Pons (tissue), 1 donor: ENCODE results near the gene RAB37.

Source experiments
- DNase-seq: peaks from one replicate; pipeline ENCODE4 v3.0.0-alpha.2; 2016; ENCODE audit warnings: low spot score

RAB37 gene

GRCh38 chr17:74760404-74761105 is 23.5 kb downstream of the RAB37 start:
- peak; percentile 87 for DNase-seq

- DNase-seq: no peak
Observed at GRCh38 chr17:74761419-74761818, 24.4 kb downstream of the RAB37 start.

DNA sequence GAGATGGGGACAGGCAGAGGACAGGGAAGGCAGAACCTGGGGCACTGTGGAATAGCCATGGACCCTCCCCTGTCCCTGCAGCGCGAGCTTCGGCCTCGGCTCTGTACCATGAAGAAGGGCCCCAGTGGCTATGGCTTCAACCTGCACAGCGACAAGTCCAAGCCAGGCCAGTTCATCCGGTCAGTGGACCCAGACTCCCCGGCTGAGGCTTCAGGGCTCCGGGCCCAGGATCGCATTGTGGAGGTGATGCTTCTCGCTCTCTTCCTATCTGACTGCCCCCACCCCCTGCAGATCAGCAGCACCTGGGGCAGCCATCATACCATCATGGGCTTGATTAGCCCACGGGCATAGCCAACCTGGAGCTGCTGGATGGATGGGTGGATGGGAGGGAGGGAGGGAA is 24.9 kb downstream of the RAB37 start:
- no peak for DNase-seq

- DNase-seq: no peak
Observed at GRCh38 chr17:74763565-74764387, 26.7 kb downstream of the RAB37 start.

GRCh38 chr17:74764751-74765286 is 27.8 kb downstream of the RAB37 start:
- DNase-seq: no peak

- DNase-seq: no peak
Observed at GRCh38 chr17:74766413-74766812, 29.4 kb downstream of the RAB37 start.

- peak; percentile 96 for DNase-seq
Observed at GRCh38 chr17:74767111-74767516, 30.1 kb downstream of the RAB37 start.

DNA sequence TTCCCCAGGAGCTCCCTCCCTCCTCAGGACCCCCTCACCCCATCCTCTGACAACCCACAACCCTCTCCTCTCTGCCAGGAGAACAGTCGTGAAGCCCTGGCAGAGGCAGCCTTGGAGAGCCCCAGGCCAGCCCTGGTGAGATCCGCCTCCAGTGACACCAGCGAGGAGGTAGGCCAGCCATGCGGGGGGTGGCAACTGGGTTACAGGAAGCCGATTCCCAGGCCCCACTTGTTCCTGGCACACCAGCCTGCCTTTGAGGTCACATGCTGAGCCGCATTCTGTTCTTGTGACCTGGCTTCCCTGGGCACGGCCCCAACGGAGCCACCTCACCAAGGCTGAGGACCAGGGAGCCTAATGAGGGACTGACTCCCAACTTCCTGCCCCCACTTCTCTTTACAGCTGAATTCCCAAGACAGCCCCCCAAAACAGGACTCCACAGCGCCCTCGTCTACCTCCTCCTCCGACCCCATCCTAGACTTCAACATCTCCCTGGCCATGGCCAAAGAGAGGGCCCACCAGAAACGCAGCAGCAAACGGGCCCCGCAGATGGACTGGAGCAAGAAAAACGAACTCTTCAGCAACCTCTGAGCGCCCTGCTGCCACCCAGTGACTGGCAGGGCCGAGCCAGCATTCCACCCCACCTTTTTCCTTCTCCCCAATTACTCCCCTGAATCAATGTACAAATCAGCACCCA is 31.2 kb downstream of the RAB37 start:
- DNase-seq: no peak

GRCh38 chr17:74768763-74769114 is 31.7 kb downstream of the RAB37 start:
- DNase-seq: no peak

- DNase-seq: no peak
Observed at GRCh38 chr17:74769266-74769855, 32.3 kb downstream of the RAB37 start.

DNA sequence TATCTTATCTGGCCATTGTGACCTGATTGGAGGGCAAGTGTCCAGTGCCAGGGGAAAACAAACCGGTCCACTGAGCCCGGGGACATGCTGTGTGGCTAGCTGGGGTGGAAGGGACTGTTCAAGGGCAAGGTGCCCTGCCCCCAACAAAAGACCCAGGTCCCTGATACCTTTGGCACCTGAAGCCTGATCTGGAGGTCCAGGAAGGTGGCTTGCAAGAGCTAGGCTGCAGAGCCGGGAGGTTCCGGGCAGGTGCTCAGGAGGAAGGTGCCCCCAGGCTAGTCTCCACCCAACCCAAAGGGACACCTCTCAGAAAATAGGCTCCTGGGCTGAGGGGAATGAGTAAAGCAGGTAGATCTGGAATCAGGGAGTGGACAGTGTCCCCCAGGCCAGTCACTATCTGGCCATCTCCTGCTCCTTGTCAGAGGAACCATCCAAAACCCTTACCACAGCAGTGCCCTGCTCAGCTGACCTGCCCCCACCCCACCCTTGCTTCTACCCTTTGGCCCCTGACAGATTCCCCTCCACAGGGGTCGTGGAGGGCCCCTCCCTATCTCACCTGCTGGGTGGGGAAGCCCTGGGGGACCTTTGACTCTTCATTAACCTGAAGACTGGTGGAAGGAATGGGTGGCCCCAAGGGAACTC is 32.9 kb downstream of the RAB37 start:
- no peak for DNase-seq

DNA sequence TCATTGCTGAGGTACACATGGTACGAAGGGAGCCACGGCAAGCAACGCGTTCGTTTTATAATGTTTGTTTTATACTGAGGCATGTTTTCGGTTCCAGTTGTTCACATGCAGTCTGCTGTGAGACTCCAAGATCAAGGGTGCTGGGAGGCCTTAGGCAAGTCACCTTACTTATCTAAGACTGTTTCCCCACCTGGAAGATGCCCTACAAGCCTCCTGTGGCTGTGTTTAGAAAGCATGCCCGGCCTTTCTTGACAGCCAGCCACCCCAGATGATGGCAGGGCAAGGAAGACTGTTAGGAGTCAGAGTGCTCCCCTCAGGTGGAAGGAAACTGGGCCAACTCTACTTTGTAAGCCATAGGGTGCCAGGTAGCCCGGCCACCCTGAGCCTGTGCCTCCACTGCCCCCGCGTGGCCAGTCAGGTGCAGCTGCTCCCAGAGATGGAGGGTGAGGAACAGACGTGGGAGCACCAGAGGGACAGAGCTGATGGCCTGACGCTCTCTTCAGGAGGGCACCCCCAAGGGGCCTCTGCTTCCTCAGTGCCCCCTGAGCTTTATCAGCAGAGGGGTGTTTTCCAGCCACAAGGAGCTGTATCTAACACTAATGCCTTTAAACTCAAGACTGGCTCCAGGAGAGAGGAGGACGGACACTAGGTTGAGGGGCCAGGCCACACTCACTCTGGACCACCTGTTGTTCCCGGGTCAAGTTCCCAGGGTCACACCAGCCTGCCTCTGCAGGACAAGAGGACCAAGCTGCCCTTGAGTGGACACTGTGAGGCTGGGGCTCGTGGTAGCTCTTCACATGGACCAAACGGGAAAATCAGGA is 33.7 kb downstream of the RAB37 start:
- no peak for DNase-seq

- no peak for DNase-seq
Observed at GRCh38 chr17:74771319-74771914, 34.4 kb downstream of the RAB37 start.

DNA sequence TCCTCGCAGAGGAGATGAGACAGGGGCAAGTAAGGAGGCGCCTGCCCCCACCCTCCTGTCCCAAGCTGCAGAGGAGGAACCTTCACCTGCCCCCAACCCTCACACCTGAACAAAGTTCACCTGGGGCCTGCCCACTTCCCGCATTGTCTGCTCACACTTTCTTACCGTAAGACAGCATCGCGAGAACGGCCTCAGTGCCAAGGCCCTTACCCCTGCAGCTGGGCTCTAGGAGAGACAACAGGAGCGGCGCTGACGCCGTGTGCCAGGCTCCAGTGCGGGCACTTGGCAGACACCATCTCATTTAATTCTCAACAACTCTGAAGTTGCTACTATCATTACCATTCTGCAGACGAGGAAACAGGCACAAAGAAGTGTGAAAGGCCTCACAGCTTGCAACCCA is 35.0 kb downstream of the RAB37 start:
- DNase-seq: no peak

DNA sequence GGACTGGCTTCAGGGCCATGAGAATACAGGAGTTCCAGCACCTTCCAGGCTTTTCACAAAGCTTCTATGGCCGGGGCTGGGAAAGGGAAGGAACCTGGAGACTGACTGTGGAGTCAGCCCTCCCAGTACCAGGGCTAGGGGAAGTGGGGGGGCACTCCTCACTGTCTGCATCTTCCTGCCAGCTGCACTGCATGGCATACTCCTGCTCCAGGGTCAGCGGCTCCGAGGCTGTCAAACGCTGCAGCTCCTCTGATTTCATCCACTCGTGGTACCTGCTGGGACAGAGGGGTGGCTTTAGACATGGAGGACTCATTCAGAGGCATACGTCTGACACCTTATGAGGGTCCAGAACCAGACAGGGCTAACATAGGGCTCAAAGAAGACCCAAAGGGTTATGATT is 36.4 kb downstream of the RAB37 start:
- DNase-seq: no peak

- no peak for DNase-seq
Observed at GRCh38 chr17:74773871-74774286, 36.8 kb downstream of the RAB37 start.

DNA sequence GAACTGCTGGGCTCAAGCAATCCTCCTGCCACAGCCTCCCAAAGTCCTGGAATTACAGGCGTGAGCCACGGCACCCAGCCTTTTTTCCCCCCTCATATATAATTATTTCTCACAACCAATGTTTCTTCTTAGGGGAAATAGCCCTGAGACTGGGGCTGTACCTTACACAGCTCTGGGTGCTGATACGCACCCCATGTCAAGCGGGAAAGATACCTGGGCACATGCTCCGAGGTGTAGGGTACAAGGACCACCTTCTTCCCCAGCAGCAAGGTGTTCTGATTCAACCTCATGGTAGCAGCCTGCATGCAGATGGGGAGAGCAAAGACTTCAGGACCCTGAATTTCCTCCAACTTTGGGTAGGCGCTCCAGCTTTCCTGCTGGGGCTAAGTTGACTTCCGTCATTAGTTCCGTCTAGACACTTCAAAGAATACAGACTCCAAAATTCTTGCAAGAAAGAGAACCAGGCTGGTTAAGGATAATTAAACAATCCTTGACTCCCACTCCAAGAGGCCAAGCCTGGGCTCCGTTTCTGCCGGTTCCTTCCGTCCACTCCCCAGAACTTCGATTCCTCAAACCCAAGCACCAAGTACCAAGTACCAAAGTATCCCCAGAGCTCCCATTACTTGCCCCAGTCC is 38.5 kb downstream of the RAB37 start:
- no peak for DNase-seq

- DNase-seq: peak; percentile 90
Observed at GRCh38 chr17:74776044-74776962, 39.2 kb downstream of the RAB37 start, which contains the start of gene NAT9. TSS of gene NAT9 (minus strand) at chr17:74776345. CDS start at chr17:74775698, 647 bp downstream.

DNA sequence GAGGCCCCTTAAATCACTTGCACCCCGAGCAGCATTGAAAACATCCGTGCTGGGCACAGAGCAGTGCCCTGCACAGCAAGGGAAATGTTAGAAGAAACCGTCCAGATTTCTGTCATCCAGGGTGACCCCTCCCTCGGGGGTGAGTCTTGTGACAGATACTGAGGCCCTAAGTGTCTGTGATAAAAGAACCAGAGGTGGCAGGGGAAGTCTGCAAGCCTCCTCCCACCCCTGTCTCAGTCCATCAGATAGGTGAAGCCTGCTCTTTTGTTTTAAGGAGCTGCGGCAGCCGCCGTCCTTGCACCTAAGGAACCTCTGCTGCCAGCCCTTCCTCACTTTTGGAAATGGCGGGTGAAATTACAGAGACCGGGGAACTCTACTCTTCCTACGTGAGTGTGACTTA is 39.9 kb downstream of the RAB37 start:
- no peak for DNase-seq
